Activated CD4-positive, alpha-beta T cell treated with anti-CD3 and anti-CD28 coated beads, Interleukin-2, Interleukin-6, amounts not matched to agents 100 ng/mL and 50 ng/mL, durations not matched to agents 16 hours and 8 hours (primary cell): Measurements from ENCODE around the gene CYP27B1.

Experiments
- DNase-seq: peaks from one replicate; pipeline ENCODE4 v3.0.0-alpha.2; 2020

Gene CYP27B1

GRCh38 chr12:57765003-57765697 lies 1.7 kb downstream of the CYP27B1 start:
- DNase-seq, result peak; percentile 66

DNA sequence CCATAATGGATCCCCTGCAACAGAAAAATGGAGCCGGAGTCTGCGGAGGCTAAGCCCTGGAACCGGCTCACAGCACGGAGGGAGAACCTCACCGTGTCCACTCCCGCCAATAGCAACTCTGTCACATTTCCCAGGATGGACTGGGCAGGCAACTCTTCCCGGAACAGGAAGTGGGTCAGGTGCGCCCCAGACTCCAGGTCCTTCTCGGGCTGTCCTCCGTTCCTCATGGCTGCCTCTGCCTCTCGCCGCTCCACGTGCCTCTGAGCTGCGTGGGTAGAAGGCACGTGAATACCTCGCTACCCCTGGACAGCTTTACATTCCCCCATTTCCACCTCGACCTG lies 2.2 kb downstream of the CYP27B1 start:
- DNase-seq, result no peak

DNA sequence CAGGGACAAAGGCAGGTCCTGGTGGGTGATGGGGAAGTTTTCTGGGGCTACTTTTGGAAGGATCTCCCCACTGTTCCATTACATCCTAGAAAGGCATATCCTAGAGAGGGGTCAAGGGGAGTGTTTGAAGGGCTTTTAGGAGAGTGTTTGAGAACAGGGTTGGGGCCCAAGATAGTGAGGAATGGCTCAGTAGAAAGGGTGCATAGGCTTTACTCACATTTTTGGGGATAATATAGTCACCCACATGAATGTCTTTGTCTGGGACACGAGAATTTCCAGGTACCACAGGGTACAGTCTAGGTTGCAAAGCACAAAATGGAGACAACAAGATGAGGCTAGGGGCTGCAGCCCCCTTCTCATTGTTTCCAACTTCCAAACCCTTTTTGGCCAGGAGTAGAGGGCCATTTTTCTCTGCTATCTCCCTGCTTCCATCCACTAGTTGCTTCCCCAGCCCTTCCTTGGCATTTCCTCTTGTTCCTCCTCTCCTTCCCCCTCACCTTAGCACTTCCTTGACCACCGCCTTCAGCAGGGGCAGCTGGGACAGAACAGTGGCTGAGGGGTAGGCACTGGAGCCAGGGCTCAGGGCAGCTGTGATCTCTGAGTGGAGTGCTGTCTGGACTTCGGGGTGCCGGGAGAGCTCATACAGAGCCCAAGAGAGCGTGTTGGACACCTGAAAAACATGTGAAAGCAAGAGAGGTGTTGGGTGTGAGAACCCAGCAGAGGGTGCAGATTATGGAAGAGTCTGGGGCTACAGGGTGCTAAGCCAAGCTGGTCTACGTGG lies 2.8 kb downstream of the CYP27B1 start:
- DNase-seq, result no peak

DNA sequence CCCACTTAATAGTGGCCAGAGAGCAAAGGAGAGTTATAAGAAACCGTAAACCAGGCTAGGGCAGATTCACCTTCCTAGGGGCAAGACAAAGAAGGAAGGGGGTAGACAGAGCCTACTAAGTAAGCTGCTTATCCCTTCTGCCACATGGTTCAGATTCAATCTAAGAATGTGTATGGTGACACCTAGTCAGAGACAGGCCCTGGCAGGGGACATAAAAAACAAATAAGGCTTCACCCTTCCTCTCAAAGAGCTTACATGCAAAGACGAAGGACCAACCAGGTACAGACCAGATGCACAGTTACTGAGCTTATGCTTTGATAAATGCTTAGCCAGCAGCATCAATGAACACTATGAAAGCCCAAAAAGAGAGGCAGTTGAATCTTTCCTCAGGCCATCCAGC lies 4.4 kb downstream of the CYP27B1 start:
- no peak for DNase-seq

GRCh38 chr12:57761391-57761998 lies 5.4 kb downstream of the CYP27B1 start:
- DNase-seq, result no peak

- no peak for DNase-seq
Measured at GRCh38 chr12:57760347-57760982, 6.4 kb downstream of the CYP27B1 start.

GRCh38 chr12:57759360-57759980 lies 7.4 kb downstream of the CYP27B1 start:
- peak; percentile 60 for DNase-seq

GRCh38 chr12:57758552-57759359 lies 8.1 kb downstream of the CYP27B1 start:
- DNase-seq, result no peak

DNA sequence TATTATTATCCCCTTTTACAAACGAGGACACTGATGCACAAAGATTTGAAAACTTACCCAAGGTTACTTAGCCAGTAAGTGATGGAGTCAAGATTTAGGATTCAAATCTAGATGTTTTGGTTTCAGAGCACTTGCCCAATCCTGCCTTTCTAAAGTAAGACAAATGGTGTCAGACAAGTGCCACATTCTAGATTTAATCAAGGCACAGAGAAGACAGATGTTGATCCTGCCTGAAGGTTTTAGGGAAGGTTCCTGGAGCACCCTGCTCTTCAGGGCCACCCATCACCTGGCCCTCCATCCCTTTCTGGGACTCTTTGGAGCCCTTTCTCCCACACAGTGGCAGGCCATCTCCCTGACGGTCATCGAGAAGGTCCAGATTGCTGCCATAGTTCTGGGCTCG lies 9.1 kb downstream of the CYP27B1 start:
- no peak for DNase-seq

- DNase-seq, result peak; percentile 85
Measured at GRCh38 chr12:57756406-57757341, 10.2 kb downstream of the CYP27B1 start.

DNA sequence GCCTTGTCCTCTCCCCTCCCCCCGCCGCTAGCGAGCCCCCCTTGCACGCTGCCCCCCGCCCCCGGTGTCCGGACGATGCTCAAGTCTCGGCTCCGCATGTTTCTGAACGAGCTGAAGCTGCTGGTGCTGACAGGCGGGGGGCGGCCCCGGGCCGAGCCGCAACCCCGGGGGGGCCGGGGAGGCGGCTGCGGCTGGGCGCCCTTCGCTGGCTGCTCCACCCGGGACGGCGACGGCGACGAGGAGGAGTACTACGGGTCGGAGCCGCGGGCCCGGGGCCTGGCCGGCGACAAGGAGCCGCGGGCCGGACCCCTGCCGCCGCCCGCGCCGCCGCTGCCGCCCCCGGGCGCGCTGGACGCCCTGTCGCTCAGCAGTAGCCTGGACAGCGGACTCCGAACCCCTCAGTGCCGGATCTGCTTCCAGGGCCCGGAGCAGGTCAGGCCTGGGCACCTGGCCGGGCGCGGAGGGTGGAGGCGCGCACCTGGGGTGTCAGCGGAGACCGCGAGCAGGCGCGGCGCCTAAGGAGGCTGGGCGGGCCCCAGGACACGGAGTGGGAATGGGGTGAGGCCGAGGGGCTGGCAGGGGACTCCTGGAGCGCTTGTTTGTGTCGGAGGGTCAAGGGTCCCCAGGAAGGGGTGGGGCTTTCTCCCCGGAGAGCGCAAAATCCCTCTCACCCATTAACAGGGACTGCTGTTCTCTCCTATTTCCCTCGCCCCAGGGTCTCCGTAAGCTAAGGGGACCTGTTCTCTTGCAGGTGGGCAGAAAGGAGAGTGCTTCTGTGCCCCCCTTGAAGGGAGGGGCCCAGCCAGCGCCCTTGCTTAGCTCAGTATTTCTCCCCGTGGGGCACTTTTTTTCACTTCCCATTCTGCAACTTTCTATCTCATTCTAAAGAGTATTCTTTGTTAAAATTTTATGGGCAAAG lies 11.2 kb downstream of the CYP27B1 start:
- no peak for DNase-seq

GRCh38 chr12:57755194-57755453 lies 11.8 kb downstream of the CYP27B1 start:
- DNase-seq, result no peak

DNA sequence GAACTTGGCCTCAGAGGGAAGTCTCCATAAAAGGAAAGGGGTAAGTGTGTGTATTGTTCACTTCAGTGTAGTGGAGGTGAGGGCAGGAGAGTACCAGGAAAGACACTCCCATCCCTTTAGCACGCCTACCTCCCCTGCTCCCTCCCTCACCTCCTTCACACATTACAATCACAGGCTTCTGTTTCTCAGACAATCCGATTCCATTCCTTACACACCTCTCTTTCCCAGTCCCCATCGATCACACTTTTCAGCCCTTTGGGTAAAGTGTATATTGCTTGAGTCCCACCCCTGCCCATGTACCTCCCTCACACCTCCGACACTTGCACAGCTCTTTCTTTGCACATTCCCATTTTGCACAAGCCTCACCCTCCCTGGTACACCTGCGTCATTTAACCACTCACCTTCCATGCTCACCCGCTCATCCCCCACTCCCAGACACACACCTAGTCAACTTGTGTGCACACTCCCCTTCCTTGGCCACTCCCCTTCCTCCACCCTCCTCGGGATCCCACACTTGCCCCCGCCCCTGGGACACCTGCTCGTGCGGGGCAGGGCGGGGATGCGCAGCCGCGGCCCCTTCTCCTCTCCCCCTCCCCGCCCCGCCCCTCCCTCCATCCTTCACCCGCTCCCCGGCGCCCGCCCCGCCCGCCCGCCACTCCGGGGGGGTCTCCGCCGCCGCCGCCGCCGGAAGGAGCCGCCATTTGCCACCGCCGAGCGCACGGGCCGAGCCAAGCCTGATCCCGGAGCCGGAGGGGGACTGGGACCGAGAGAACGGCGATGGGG lies 12.3 kb downstream of the CYP27B1 start, which contains the start of gene MARCHF9:
Gene MARCHF9 (plus strand): TSS at position 693 of the 783 bp plus-strand sequence. CDS start 426 bp downstream, outside the sequence.
- peak; percentile 89 for DNase-seq

DNA sequence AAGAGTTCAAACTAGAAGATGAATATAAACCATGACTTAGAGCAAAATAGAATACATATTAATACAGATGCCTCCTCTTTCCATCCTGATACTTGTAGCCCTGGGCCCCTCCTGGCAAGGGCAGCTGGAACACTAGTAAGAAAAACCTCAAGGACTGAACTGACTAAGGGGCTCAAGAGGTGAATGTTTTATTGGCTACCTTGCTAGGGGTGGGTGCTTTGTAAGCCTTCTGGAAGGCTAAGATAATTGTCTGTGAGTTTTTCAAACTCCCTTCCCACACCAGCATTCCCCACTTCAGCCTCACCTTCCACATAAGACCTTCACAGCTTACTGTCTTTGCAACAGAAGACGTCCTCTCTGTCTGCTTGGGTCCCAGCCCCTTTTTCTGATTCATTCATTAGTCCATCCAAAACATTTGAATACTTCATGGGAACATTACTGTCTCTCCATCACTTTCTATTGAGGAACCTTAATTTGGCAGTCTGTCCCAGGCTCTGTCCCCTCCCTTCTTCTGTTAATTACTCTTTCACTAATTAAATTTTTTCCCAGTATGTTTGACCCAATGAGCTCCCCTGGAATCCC lies 13.0 kb downstream of the CYP27B1 start:
- DNase-seq, result no peak

GRCh38 chr12:57752668-57753000 lies 14.2 kb downstream of the CYP27B1 start:
- DNase-seq, result no peak

GRCh38 chr12:57751788-57752667 lies 14.8 kb downstream of the CYP27B1 start, which contains the start of gene CDK4:
Gene CDK4, minus strand, starts transcription at chr12:57752310. Its CDS starts 593 bp downstream, at chr12:57751717.
- peak; percentile 99 for DNase-seq

DNA sequence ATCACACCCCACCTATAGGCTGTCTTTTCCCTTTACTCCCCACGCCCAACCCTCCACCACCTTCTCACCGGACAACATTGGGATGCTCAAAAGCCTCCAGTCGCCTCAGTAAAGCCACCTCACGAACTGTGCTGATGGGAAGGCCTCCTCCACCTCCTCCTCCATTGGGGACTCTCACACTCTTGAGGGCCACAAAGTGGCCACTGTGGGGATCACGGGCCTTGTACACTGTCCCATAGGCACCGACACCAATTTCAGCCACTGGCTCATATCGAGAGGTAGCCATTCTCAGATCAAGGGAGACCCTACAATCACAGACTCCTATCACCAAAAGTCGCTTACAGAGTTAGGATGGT lies 15.5 kb downstream of the CYP27B1 start:
- no peak for DNase-seq
